CD4-positive, alpha-beta T cell treated with Interleukin-1 beta for 1 hour (primary cell): ENCODE measurements around the gene PCOLCE2.

Experiments
- DNase-seq, 2 donors: peaks; one replicate each; pipeline ENCODE4 v3.0.0-alpha.2; 2020 to 2022

Gene PCOLCE2

GRCh38 chr3:142888481-142889211, at the start of gene PCOLCE2:
TSS of gene PCOLCE2 (minus strand) at chr3:142889083. CDS start at chr3:142888896, 187 bp downstream.
- DNase-seq, result no peak

GRCh38 chr3:142935963-142936362, 47.1 kb upstream of the PCOLCE2 start:
- no peak for DNase-seq

- no peak for DNase-seq
Measured at GRCh38 chr3:142934887-142935269, 46.0 kb upstream of the PCOLCE2 start.

- no peak for DNase-seq
Measured at GRCh38 chr3:142934128-142934886, 45.4 kb upstream of the PCOLCE2 start.

GRCh38 chr3:142931222-142931621, 42.3 kb upstream of the PCOLCE2 start:
- peak in 1 of 2 donors; percentile 37 for DNase-seq

GRCh38 chr3:142930463-142930862, 41.6 kb upstream of the PCOLCE2 start:
- DNase-seq, result no peak

GRCh38 chr3:142929890-142930289, 41.0 kb upstream of the PCOLCE2 start:
- no peak for DNase-seq

GRCh38 chr3:142929109-142929508, 40.2 kb upstream of the PCOLCE2 start:
- DNase-seq, result peak; percentile 10 to 26

GRCh38 chr3:142926368-142926944, 37.6 kb upstream of the PCOLCE2 start:
- DNase-seq, result no peak

- no peak for DNase-seq
Measured at GRCh38 chr3:142925140-142925539, 36.3 kb upstream of the PCOLCE2 start.

- DNase-seq, result no peak
Measured at GRCh38 chr3:142923694-142924093, 34.8 kb upstream of the PCOLCE2 start.

GRCh38 chr3:142916605-142917004, 27.7 kb upstream of the PCOLCE2 start:
- DNase-seq, result no peak

GRCh38 chr3:142915636-142916035, 26.8 kb upstream of the PCOLCE2 start:
- DNase-seq, result no peak

GRCh38 chr3:142914286-142914811, 25.5 kb upstream of the PCOLCE2 start:
- DNase-seq, result no peak

GRCh38 chr3:142913432-142913831, 24.5 kb upstream of the PCOLCE2 start:
- DNase-seq, result no peak

- no peak for DNase-seq
Measured at GRCh38 chr3:142912402-142913172, 23.7 kb upstream of the PCOLCE2 start.

GRCh38 chr3:142910280-142910679, 21.4 kb upstream of the PCOLCE2 start:
- no peak for DNase-seq

GRCh38 chr3:142909282-142909681, 20.4 kb upstream of the PCOLCE2 start:
- no peak for DNase-seq

GRCh38 chr3:142907996-142908395, 19.1 kb upstream of the PCOLCE2 start:
- DNase-seq, result no peak

GRCh38 chr3:142904639-142905436, 16.0 kb upstream of the PCOLCE2 start:
- peak in 1 of 2 donors; percentile 3 for DNase-seq

GRCh38 chr3:142902356-142902755, 13.5 kb upstream of the PCOLCE2 start:
- DNase-seq, result no peak
